MM.1S (cell line): ENCODE results near the gene FAM222B.
"Not testable (repeated sequence)": the region's sequence is repeated elsewhere in the genome, so short reads cannot be mapped to it uniquely, and the experiment has no call there.

Source experiments
- EZH2phosphoT487 ChIP-seq: fragments of 300-600 bp; sonication (generic); IDR thresholded peaks from 2 replicates; pipeline ENCODE4 v1.6.1; 2018; ENCODE audit warnings: antibody characterized with exemption, low read length
- TF ChIP-seq, protein P1 (sequence below): fragments of 300-600 bp; sonication (generic); IDR thresholded peaks from 2 replicates; pipeline ENCODE4 v1.5.1; 2016; ENCODE audit warnings: antibody characterized with exemption, low read length, mixed read lengths

DNA sequence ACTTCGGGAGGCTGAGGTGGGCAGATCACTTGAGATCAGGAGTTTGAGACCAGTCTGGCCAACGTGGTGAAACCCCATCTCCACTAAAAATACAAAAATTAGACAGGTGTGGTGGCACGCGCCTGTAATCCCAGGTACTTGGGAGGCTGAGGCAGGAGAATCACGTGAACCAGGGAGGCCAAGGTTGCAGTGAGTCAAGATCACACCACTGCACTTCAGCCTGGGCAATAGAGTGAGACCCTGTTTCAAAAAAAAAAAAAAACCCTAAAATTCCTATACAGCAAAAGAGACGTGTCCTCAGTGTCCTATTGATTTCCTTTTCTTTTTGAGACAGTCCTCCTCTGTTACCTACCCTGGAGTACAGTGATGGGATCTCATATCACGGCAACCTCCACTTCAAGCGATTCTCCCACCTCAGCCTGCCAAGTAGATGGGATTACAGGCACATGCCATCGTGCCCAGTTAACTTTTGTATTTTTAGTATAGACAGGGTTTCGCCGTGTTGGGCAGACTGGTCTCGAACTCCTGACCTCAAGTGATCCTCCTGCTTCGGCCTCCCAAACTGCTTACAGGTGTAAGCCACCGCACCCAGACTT is 47.6 kb downstream of the FAM222B start:
- TF ChIP-seq, protein P1, sequence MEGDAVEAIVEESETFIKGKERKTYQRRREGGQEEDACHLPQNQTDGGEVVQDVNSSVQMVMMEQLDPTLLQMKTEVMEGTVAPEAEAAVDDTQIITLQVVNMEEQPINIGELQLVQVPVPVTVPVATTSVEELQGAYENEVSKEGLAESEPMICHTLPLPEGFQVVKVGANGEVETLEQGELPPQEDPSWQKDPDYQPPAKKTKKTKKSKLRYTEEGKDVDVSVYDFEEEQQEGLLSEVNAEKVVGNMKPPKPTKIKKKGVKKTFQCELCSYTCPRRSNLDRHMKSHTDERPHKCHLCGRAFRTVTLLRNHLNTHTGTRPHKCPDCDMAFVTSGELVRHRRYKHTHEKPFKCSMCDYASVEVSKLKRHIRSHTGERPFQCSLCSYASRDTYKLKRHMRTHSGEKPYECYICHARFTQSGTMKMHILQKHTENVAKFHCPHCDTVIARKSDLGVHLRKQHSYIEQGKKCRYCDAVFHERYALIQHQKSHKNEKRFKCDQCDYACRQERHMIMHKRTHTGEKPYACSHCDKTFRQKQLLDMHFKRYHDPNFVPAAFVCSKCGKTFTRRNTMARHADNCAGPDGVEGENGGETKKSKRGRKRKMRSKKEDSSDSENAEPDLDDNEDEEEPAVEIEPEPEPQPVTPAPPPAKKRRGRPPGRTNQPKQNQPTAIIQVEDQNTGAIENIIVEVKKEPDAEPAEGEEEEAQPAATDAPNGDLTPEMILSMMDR = not testable (repeated sequence)
- TF ChIP-seq EZH2phosphoT487 = not testable (repeated sequence)
